Choroid plexus epithelial cell (primary cell): ENCODE results near the gene PLA2G2F.

Source experiments
- DNase-seq: peaks from one replicate; pipeline ENCODE4 v3.0.0-alpha.2; 2010; ENCODE audit warnings: low read depth
- H3K4me3 ChIP-seq: 2 replicates; pipeline ENCODE4 v1.5.1; 2011; ENCODE audit warnings: low read depth, mild to moderate bottlenecking, control low read depth, low read length, moderate library complexity
- TF ChIP-seq, protein P1 (sequence below): conservative IDR thresholded peaks from 2 replicates; pipeline ENCODE4 v1.5.1; 2011; ENCODE audit warnings: low read depth, mild to moderate bottlenecking, control low read depth, inconsistent platforms, low read length, moderate library complexity

The PLA2G2F gene

DNA sequence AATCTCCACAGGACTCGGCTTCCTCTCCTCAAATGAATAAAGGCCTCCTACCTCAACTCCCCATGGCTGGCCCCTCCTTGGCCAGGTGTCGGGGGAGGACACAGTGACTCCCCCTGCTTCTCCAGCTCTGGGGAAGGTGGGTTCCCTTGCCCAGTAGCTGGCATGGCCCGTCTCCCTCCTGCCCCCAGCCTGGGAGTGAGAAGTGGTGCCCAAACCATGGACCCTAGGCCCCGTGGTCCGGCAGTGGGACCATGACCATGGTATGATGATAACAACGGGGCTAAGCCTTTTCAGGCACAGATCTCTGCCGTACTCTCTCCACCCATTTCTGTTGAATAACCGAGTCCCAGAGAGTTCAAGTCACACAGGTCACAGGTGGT, 11.2 kb downstream of the PLA2G2F start:
- H3K4me3 ChIP-seq = no peak overlapping the region
- TF ChIP-seq, protein P1, sequence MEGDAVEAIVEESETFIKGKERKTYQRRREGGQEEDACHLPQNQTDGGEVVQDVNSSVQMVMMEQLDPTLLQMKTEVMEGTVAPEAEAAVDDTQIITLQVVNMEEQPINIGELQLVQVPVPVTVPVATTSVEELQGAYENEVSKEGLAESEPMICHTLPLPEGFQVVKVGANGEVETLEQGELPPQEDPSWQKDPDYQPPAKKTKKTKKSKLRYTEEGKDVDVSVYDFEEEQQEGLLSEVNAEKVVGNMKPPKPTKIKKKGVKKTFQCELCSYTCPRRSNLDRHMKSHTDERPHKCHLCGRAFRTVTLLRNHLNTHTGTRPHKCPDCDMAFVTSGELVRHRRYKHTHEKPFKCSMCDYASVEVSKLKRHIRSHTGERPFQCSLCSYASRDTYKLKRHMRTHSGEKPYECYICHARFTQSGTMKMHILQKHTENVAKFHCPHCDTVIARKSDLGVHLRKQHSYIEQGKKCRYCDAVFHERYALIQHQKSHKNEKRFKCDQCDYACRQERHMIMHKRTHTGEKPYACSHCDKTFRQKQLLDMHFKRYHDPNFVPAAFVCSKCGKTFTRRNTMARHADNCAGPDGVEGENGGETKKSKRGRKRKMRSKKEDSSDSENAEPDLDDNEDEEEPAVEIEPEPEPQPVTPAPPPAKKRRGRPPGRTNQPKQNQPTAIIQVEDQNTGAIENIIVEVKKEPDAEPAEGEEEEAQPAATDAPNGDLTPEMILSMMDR = no peak
- DNase-seq = no peak

- no peak for DNase-seq
- TF ChIP-seq, protein P1 = no peak
- no peak overlapping the region for H3K4me3 ChIP-seq
Observed at GRCh38 chr1:20150969-20151368, 11.8 kb downstream of the PLA2G2F start.

DNA sequence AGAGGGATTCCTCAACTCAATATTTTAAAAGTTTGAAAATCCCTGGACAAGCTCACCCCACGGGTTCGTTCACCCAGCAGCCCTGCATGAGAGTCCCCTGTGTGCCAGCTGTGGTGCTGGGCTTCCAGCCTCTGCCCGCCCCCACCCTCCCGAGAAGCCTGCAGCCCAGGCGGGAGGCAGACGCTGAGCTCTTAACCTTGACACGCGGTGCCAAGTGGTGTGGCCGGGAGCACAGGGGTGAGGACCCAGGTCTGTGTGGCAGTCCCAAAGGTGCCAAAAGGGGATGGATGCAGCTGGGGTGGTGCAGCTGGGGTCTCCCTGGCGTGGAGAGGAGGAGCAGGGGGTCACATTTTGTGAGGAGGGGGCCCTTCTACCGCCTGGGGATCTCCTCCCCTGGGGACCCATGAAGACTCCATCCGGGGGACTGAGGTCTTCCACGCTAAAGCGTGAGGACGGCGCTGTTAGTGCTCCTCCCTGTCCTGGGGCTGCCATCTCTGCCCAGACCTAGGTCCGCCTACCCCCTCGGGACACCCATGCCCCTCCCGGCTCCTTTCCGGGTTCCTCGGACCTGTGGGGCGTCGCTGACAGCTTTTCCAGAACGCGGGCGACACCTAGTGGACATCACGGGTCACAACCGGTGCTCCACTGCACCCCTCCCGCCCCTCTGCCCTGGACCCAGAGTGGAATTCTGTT, 12.9 kb downstream of the PLA2G2F start:
- DNase-seq = peak; percentile 65
- TF ChIP-seq, protein P1 = peak; percentile 91
- H3K4me3 ChIP-seq = peak overlapping the region; percentile 37

DNA sequence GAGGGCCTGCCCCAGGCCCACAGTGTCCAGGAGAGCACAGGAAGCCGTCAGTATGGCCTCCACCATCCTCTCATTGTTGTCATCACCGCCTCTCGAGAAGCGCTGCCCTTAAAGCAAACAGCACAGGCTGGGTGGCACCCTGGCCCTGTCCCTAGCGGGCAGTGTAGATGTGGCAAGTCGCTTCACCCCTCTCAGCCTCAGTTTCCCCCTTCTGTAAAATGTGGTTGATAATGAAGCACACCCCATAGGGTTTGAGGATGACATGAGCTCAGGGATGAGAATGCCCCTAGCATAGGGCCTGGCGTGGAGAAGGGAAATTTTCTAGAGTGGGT, 13.4 kb downstream of the PLA2G2F start:
- no peak for DNase-seq
- TF ChIP-seq, protein P1 = no peak
- no peak overlapping the region for H3K4me3 ChIP-seq

GRCh38 chr1:20153000-20153418, 13.9 kb downstream of the PLA2G2F start:
- no peak overlapping the region for H3K4me3 ChIP-seq
- TF ChIP-seq, protein P1 = no peak
- peak; percentile 30 for DNase-seq

GRCh38 chr1:20154301-20154831, 15.2 kb downstream of the PLA2G2F start:
- TF ChIP-seq, protein P1 = no peak
- H3K4me3 ChIP-seq = no peak overlapping the region
- DNase-seq = peak; percentile 9
